Activated CD8-positive, alpha-beta memory T cell treated with anti-CD3 and anti-CD28 coated beads for 1 hour (primary cell): ENCODE measurements around the gene HDAC3.
A peak's percentile ranks its signal among the peaks of the same experiment; 100 is the strongest.

Experiments used
- DNase-seq, 2 donors: peaks; one replicate each; pipeline ENCODE4 v3.0.0-alpha.2; 2020; ENCODE audit warnings: low read depth in 1 of 2; ENCODE audit errors: extremely low read depth in 1 of 2

The HDAC3 gene

GRCh38 chr5:141662028-141662427 lies 25.4 kb upstream of the HDAC3 start:
- no peak for DNase-seq

- no peak for DNase-seq
Measured at GRCh38 chr5:141657937-141658545, 21.4 kb upstream of the HDAC3 start.

- DNase-seq: no peak
Measured at GRCh38 chr5:141657404-141657803, 20.8 kb upstream of the HDAC3 start.

GRCh38 chr5:141656396-141656795 lies 19.7 kb upstream of the HDAC3 start:
- DNase-seq: no peak

DNA sequence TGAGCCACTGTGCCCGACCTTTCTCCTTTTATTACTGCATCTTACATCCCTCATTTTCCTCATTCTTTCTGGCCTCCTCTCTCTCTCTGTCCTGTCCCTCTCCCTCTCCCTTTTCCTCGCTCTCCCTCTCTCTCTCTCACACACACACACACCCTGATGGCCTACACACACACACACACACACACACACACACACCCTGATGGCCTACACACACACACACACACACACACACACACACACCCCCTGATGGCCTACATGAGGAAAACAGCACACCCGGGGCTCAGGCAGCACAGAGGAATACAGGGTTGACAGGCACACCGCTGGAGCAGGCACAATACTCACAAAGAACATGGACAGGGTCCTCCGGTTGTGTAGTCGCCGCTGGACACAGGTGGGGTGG lies 18.4 kb upstream of the HDAC3 start:
- no peak for DNase-seq

DNA sequence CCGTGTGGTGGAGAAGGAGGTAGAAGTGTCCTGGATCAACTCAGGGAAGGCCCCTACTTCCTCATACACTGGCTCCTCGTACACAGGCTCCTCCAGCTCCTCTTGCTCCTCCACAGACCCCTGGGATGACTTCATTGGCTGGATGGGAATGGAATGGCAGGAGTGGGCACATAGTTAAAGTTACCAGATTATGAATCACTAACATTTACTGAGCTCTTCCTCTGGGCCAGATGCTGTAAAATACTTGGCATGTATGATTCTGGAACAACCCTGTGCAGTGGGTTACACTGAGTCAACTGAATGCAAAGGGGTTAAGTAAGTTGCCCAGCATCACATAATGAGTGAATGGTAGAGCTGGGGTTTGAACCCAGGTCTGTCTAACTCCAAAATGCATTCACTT lies 17.6 kb upstream of the HDAC3 start:
- no peak for DNase-seq

GRCh38 chr5:141651728-141652105 lies 15.1 kb upstream of the HDAC3 start:
- no peak for DNase-seq

DNA sequence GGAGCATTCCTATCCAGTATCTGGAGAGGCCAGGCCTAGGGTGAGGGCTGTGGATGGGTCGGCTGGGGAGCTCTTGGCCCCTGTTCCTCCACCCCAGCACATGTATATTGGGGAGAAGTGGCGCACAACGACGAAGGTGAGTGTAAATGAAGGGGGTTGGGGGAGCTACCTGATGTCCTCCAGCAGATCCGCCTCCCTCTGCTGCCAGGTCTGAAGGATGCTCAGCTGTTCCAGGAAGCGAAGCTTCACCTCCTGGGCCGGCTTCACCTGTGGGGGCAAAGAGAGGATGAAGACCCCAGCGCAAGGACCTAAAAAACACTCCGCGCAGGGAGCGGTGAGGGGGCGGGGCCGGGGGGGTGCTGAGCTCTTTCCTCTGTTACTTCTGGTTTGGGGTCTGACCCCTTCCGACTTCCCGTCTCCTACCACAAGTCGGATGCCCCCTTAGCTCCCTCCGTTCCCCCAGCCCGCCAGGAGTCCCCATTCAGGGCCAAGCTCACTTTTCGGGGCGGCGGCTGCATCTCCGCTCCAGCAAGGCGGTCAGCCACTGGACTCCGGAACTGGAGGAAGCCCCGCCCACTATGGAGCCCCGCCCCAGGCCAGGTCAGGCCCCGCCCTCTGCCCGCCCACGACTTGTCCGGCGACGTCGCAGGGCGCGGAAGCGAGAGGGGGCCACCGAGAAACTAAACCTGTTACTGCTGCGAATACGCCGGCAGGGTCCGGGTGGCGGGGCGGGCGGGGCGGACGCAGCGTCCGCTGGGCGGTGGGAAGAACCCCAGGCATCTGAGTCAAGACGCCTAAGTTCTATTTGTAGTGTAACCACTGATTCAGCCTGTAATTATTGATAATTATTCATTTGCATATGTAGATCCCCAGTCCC lies 14.4 kb upstream of the HDAC3 start, which contains the start of gene FCHSD1:
FCHSD1 (minus strand) TSS at position 568 of the 877 bp plus-strand sequence; CDS start at position 518, 50 bp downstream.
- peak in 1 of 2 donors; percentile 72 for DNase-seq

GRCh38 chr5:141649972-141650371 lies 13.3 kb upstream of the HDAC3 start:
- no peak for DNase-seq

DNA sequence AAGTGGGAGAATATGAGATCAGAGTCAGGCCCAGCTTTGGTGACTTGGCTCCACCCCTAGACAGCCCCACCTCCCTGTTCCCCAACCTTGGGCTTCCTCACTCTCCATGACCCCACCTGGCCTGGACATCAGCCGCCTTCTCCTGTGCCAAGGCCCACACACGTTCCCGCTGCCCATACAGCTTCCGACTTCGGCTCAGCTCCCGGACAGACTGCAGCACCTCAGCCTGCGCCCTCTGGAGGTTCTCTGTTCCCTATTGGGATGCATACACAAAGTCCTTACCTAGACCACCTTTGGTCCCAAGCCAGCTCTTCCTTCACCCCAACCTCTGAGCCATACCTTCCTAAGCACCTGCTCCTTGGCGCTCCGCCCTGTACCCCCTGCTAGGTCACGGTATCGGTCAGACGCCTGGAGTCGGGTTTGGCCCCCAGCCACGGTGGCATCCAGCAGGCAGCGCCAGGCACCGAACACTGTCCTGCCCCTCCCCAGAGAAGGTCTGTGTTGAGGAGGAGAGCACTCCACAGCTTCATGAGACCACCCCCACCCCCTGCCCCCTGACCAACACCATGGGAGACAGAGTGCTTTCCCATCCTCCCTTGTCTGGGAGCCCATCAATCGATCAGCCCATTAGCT lies 12.5 kb upstream of the HDAC3 start:
- no peak for DNase-seq

- no peak for DNase-seq
Measured at GRCh38 chr5:141647851-141648250, 11.2 kb upstream of the HDAC3 start.

- DNase-seq: no peak
Measured at GRCh38 chr5:141647242-141647641, 10.6 kb upstream of the HDAC3 start.

DNA sequence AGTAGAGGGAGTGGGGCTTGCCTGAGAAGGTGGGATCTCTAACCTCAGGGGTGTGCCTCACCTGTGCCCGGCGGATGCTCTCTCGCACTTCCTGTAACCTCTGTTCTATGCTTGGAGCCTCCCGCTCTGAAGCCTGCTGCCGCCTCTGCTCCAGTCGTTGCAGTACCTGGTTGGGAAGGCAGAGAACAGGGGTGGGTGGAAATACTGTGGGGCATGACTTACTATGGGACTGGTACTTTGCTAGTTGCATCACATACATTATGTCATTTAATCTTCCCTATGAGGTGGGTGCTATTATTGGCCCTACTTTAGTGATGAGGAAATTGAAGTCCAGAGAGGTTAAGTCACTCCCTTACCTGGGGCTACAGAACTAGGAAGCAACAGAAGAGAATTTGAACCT lies 9.4 kb upstream of the HDAC3 start:
- no peak for DNase-seq

DNA sequence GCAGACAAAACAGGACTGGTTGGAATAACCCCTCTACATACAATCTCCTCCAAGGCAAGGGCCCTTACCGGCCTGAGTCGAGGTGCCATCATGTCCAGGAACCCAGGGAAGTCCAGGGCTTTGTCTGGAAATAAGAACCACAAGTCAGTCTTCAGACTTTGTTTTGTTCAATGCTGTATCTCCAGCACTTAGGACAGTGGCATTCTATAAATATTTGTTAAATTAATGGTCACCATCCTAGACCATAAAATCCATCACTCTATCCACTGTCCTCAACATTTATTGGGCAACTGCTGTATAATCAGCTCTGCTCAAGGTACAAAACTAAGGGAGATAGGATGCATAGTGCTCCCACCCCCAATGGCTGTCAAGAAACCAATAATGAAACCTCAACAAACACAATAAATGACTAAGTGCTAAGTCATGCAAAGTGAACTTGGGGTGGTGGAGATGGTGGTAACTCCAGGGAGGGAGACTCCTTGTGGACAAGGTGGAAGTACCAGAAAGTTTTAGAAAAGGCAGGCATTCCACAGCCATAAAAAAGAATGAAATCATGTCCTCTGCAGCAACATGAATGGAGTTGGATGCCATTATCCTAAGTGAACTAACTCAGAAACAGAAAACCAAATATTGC lies 5.1 kb upstream of the HDAC3 start:
- DNase-seq: no peak

DNA sequence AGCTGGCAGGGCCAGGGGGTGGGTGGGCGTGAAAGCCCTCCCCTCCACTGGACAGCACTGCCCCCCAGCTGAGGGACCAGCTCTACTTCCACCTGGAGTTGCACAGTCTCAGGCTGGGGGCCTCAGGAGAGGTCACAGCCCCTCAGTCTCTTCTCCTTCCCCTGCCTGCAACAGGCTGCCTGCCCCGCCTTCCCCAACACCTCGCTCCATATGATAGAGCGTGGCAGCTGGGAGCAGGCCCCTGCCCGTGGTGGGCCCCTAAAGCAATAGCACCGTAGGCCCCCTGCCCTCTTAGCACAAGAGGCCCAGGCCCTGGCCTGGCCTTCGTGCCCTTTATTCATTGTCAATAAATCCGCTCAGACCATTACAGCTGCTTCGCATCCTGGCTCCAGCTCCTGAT lies 4.0 kb upstream of the HDAC3 start:
- DNase-seq: no peak

GRCh38 chr5:141640051-141640415 lies 3.4 kb upstream of the HDAC3 start:
- no peak for DNase-seq

GRCh38 chr5:141639357-141640050 lies 2.9 kb upstream of the HDAC3 start:
- no peak for DNase-seq

DNA sequence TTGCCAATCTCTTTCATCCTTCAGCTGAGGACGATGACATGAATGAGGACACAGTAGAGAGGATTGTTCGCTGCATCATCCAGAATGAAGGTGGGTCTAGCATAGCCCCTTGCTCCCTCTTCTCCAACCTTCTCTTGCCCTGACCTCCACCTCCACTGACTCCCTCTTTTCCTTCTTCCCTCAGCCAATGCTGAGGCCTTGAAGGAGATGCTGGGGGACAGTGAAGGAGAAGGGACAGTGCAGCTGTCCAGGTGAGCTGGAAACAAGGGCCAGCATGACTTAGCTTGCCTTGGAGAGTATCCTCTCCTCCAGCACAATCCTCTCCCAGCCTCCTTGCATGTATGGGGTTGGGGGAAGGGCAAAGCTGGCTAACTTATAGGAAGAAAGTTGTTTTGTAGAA lies 2.1 kb upstream of the HDAC3 start:
- no peak for DNase-seq

DNA sequence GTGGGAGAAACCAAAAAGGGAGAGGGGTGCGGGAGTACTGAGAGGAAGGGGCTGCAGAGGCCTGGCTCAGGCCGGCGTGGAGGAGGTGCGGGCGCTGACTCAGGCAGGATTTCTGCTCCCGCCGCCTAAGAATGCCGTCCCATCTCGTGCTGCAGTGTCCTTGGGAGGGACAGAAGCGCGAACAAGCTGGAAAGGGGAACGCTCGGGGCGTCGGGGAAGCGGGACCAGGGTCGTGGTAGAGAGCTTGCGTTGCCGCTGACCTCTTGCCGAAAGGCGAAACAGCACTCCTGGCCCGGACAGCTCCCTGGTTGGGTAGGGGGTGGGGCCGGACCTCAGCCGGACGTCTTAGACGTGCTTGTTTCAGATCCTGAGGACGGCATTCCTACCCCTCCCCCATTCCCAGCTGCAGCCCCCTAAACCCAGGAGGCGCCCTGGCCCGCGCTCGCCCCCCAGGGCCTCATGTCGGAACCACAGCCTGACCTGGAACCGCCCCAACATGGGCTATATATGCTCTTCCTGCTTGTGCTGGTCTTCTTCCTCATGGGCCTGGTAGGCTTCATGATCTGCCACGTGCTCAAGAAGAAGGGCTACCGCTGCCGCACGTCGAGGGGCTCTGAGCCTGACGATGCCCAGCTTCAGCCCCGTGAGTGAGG lies 1.2 kb upstream of the HDAC3 start:
- peak in 1 of 2 donors; percentile 42 for DNase-seq

DNA sequence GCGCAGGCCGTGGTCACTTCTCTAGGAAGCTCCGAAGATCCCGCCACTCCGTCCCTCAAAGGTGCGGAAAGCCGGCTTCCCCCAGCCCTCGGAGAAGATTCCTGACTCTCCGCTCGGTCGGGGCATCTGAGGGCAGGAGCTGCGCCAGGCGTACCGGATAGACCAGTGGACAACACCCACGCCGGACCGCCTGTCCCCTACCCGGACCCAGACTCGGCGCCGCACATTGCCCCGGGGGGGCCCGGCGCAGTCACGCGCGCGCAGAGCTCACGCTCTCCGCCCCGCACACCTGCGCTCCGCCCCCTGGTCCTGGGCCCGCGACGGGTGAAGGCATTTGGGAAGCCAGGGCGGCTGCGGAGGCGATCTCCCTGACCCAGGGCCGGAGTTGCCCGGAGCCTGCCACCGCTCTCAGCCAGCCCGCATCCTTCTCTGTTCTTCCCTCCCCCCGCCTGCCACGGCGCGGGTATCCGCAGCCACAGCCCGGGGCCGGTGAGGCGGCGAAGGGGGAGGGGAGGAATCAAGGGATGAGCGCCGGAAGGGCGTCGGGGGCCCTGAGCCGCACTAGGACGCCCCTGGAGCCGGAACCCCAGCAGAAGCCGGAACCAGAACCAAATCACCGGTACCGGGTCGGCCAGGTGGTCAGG lies 596 bp upstream of the HDAC3 start:
- peak in 1 of 2 donors; percentile 37 for DNase-seq
